ENCODE data around the gene TCIRG1. TPM values are rescaled to one million over a fixed set of nuclear protein-coding genes. Genes with fewer than 3 reads are reported as not detected.

TCIRG1 gene
- total RNA-seq, 1 donor from 2014 or later: 385 TPM

- intact Hi-C loops (cut with DNase I): loop anchor here (10.0 kb wide), 2 partner anchors 228 to 432 kb away; partner anchors contain the start of gene PPP6R3
- Histone ChIP-seq H3K9me3 (no peaks in the 10 kb centered on the region), H3K4me3 (no peak overlapping the region), H3K27me3 (no peaks in the 10 kb centered on the region), H3K27ac (peak overlapping the region in 1 of 2 donors; percentile 19), H3K36me3 (peaks cover 18 to 22% of the 10 kb centered on the region in 2 donors), H3K4me1 (peaks cover 16 to 29% of the 10 kb centered on the region in 2 donors)
- DNase-seq (ENCODE audit: low spot score in 2 of 2): no peak
- TF ChIP-seq, protein P1, sequence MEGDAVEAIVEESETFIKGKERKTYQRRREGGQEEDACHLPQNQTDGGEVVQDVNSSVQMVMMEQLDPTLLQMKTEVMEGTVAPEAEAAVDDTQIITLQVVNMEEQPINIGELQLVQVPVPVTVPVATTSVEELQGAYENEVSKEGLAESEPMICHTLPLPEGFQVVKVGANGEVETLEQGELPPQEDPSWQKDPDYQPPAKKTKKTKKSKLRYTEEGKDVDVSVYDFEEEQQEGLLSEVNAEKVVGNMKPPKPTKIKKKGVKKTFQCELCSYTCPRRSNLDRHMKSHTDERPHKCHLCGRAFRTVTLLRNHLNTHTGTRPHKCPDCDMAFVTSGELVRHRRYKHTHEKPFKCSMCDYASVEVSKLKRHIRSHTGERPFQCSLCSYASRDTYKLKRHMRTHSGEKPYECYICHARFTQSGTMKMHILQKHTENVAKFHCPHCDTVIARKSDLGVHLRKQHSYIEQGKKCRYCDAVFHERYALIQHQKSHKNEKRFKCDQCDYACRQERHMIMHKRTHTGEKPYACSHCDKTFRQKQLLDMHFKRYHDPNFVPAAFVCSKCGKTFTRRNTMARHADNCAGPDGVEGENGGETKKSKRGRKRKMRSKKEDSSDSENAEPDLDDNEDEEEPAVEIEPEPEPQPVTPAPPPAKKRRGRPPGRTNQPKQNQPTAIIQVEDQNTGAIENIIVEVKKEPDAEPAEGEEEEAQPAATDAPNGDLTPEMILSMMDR (IDR thresholded peaks at IDR 0.05): no peak
These were observed 5.7 kb upstream of the TCIRG1 start for GRCh38 chr11:68032997-68033707.

GRCh38 chr11:68033708-68034045, 5.1 kb upstream of the TCIRG1 start:
- TF ChIP-seq, protein P1 (IDR thresholded peaks at IDR 0.05): no peak
- Histone ChIP-seq H3K27me3 (no peaks in the 10 kb centered on the region), H3K9me3 (no peaks in the 10 kb centered on the region), H3K36me3 (peaks cover 18 to 22% of the 10 kb centered on the region in 2 donors), H3K4me1 (peaks cover 21 to 33% of the 10 kb centered on the region in 2 donors), H3K4me3 (no peak overlapping the region), H3K27ac (no peak overlapping the region)
- intact Hi-C loops (cut with DNase I): loop anchor here (10.0 kb wide), 2 partner anchors 229 to 431 kb away; partner anchors contain the start of gene PPP6R3
- no peak for DNase-seq (ENCODE audit: low spot score in 2 of 2)

- Histone ChIP-seq H3K36me3 (peaks cover 18 to 22% of the 10 kb centered on the region in 2 donors), H3K4me3 (no peak overlapping the region), H3K27ac (no peak overlapping the region), H3K4me1 (peaks cover 23 to 36% of the 10 kb centered on the region in 2 donors), H3K27me3 (no peaks in the 10 kb centered on the region), H3K9me3 (no peaks in the 10 kb centered on the region)
- TF ChIP-seq, protein P1 (IDR thresholded peaks at IDR 0.05): no peak
- intact Hi-C loops (cut with DNase I): loop anchor here (10.0 kb wide), 2 partner anchors 231 to 429 kb away; partner anchors contain the start of gene PPP6R3
- no peak for DNase-seq (ENCODE audit: low spot score in 2 of 2)
These were observed 3.5 kb upstream of the TCIRG1 start for GRCh38 chr11:68035266-68035876.

DNA sequence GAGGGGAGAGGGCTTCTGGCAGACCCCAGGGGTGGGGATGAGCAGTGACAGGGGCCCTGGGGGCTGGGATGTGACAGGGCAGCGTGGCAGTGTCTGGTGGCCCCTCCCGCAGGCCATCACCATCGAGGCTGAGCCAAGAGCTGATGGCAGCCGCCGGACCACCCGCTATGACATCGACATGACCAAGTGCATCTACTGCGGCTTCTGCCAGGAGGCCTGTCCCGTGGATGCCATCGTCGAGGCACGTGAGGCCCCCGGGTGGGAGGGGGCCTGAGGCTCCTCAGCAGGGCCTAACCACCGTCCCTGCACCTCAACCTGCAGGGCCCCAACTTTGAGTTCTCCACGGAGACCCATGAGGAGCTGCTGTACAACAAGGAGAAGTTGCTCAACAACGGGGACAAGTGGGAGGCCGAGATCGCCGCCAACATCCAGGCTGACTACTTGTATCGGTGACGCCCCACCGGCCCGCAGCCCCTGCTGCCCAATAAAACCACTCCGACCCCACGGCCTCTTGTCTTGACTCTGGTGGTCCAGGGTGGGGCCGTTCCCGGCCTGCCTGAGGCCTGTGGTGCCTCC, 2.6 kb upstream of the TCIRG1 start:
- Histone ChIP-seq H3K4me3 (no peak overlapping the region), H3K4me1 (peaks cover 23 to 40% of the 10 kb centered on the region in 2 donors), H3K27me3 (no peaks in the 10 kb centered on the region), H3K27ac (peak overlapping the region; percentile 90 to 91), H3K36me3 (peaks cover 19 to 22% of the 10 kb centered on the region in 2 donors), H3K9me3 (no peaks in the 10 kb centered on the region)
- no peak for DNase-seq (ENCODE audit: low spot score in 2 of 2)
- intact Hi-C loops (cut with DNase I): loop anchor here (10.0 kb wide), 2 partner anchors 231 to 429 kb away; partner anchors contain the start of gene PPP6R3
- TF ChIP-seq, protein P1 (IDR thresholded peaks at IDR 0.05): no peak

DNA sequence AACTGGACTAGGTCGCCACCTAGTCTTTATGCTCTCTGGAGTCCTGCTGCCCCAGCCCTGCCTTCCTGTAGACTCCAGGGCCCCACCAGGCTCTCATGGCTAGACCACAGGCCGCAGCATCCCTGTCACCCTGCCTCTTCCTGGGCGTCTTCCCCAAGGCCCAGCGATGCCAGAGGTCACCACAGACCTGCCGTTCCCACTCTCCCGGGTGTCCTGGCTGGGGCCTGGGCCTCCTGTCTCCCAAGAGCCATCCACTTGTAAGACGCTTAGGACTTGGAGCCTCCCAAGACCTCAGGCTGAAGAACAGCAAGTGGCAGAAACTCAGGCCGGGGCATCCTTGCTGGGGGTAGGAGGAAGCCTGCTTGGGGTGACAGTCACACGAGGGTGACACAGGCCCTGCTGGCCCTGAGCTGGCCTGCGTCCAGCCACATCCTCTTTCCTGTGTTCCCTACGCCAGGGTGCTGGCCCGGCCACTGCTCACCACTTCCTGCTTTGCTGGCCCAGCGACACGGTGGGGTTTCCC, 2.0 kb upstream of the TCIRG1 start:
- peak overlapping the region; percentile 90 to 91 for H3K27ac ChIP-seq
- DNase-seq (ENCODE audit: low spot score in 2 of 2): peak in 1 of 2 donors; percentile 79
- H3K9me3 ChIP-seq: no peaks in the 10 kb centered on the region
- TF ChIP-seq, protein P1 (IDR thresholded peaks at IDR 0.05): no peak
- H3K36me3 ChIP-seq: peaks cover 22 to 24% of the 10 kb centered on the region in 2 donors
- H3K4me3 ChIP-seq: no peak overlapping the region
- peaks cover 19 to 34% of the 10 kb centered on the region in 2 donors for H3K4me1 ChIP-seq
- intact Hi-C loops (cut with DNase I): loop anchor here (10.0 kb wide), 2 partner anchors 232 to 428 kb away; partner anchors contain the start of gene PPP6R3
- H3K27me3 ChIP-seq: no peaks in the 10 kb centered on the region
